CD4-positive, alpha-beta T cell treated with Interleukin-6 at 100 ng/mL for 8 hours (primary cell): Measurements from ENCODE around the gene CDX2.

ENCODE experiments used
- DNase-seq: peaks from one replicate; pipeline ENCODE4 v3.0.0-alpha.2; 2020; ENCODE audit warnings: mixed read lengths, low spot score

CDX2 gene

DNA sequence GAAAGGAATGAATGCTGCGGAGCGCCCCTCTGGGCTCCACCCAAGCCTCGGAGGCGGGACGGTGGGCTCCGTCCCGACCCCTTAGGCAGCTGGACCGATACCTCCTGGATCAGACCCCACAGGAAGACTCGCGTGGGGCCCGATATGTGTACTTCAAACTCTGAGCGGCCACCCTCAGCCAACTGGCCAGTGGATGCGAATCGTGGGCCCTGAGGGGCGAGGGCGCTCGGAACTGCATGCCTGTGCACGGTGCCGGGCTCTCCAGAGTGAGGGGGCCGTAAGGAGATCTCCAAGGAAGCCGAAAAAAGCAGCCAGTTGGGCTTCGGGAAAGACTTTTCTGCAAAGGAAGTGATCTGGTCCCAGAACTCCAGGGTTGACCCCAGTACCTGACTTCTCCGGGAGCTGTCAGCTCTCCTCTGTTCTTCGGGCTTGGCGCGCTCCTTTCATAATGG, 40.7 kb downstream of the CDX2 start:
- no peak for DNase-seq

GRCh38 chr13:27927444-27928352, 41.4 kb downstream of the CDX2 start:
- DNase-seq, result no peak

DNA sequence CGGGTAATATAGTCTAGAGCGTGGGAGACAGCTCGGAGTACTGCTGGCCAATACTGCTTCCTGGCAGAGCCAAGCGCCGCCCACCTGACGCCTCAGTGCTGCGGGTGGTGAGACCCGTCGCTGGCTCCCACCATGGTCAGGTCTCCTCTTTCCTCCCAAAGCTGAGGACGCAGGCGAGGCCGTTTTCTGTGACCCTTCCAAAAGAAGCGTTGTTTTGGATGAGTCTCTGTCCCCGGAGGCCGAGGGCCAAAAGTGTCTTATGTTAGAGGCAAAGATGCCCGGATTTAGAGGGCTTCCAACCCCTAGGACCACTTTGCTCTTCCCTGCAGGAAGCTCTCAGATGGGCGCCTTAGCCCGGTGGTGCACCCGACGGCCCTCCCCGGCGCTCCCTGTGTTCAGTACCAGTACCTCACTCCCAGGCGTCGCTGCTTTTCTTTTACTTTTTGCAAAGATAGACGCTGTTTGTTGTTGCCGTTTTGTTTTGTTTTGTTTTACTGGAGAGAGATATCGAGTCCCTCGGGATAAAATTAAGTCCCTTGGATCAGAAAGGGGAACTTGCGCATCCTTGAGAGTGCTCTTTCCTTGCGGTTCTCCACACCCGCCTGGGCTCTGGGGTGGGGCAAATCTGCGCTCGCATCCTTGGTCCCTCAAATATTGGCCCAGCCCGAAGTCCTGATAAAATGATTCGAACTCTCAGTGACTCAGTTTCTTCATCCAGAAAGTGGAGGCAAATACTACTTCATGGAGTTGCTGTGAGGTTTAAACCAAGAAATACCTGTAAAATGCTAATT, 42.3 kb downstream of the CDX2 start:
- DNase-seq, result no peak

GRCh38 chr13:27925220-27925991, 43.7 kb downstream of the CDX2 start:
- no peak for DNase-seq

DNA sequence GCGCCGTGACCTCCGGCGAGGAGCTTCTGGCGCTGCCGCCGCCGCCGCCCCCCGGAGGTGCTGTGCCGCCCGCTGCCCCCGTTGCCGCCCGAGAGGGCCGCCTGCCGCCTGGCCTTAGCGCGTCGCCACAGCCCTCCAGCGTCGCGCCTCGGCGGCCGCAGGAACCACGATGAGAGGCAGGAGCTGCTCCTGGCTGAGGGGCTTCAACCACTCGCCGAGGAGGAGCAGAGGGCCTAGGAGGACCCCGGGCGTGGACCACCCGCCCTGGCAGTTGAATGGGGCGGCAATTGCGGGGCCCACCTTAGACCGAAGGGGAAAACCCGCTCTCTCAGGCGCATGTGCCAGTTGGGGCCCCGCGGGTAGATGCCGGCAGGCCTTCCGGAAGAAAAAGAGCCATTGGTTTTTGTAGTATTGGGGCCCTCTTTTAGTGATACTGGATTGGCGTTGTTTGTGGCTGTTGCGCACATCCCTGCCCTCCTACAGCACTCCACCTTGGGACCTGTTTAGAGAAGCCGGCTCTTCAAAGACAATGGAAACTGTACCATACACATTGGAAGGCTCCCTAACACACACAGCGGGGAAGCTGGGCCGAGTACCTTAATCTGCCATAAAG, 44.5 kb downstream of the CDX2 start:
- no peak for DNase-seq

- DNase-seq, result no peak
Measured at GRCh38 chr13:27923794-27924528, 45.2 kb downstream of the CDX2 start.

- no peak for DNase-seq
Measured at GRCh38 chr13:27922883-27923612, 46.1 kb downstream of the CDX2 start.

GRCh38 chr13:27921961-27922882, 46.9 kb downstream of the CDX2 start:
- no peak for DNase-seq

- DNase-seq, result no peak
Measured at GRCh38 chr13:27921421-27921960, 47.6 kb downstream of the CDX2 start.

DNA sequence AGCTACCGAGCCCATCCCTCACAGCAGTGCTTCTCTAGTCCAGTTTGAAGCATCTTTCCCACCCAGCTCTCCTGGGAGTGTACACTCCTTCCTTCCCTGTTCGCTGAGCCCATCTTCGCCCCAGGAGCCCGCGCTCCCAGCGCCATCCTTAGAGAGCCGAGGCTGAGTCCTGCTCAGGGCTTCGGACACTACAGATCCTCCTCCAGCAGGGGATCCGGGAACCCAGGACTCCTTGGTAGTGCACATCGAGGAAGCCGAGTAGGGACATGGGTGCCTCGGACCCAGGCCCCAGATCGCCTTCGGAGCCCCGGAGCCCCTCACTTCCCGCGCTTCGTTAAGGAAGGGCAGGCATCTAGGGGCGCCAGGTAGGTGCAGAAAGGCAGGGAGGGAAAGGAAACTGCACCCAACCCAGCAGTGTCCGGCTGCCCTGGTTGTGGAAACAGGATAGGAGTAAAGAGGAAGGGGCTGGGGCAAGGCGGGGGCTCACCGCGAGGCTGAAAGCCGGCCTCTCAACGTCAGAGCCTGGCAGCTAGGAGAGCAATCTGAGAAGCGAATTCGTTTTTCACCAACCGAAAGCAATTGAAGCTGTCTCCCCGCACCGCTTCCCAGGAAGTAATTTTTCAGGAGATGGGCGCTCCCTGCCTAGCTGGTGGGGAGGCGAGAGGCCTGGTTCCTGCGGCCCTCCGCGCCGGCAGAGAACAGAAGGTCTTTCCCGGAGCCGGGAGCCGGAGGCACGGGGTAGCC, 48.3 kb downstream of the CDX2 start:
- DNase-seq, result no peak

GRCh38 chr13:27919934-27920676, 49.0 kb downstream of the CDX2 start, which contains the start of gene PDX1:
PDX1 (plus strand) TSS chr13:27920000; CDS start chr13:27920139, 139 bp downstream.
- no peak for DNase-seq

GRCh38 chr13:27919659-27919933, 49.5 kb downstream of the CDX2 start:
- DNase-seq, result no peak

DNA sequence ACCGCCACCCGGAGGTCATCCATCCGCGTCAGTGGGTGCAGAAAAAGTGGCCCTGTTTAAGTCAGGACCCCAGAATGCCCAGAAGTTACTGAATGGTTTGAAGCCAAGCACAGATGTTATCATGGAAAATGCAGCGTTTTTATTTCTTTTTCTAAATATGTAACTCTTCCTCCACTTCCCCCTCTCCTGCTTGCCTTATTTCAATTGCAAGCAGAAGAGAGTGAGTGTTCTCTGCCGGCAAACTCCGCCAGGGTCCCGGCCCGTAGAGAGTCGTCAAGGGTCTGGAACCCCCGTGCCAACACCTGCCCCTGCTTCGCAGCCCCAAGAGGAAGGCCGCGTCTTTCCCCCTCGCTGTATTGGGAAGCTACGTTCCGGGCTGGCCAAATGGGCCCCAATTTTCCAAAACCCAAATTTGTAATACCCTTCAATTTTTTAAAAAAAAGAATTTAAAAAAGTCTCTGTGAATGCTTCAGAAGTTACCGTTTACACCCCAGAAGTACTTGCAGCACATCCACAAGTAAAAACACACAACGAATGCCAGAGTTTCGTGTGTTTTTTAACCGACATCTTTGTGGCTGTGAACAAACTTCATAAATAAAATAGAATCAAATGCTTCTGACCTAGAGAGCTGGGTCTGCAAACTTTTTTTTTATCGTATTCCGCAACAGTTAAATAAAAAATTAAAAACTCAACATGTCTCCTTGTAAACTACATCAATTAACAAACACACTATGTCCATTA, 50.0 kb downstream of the CDX2 start:
- DNase-seq, result no peak

GRCh38 chr13:27918041-27918917, 50.8 kb downstream of the CDX2 start:
- DNase-seq, result no peak

GRCh38 chr13:27917121-27917947, 51.8 kb downstream of the CDX2 start:
- DNase-seq, result no peak
